ENCODE results near the gene IL17RE. TPM values are rescaled to one million over a fixed set of nuclear protein-coding genes. Genes with fewer than 3 reads are reported as not detected.

The IL17RE gene
- total RNA-seq, 1 donor from 2014 or later = 1.0 TPM

Other genes with a start within 250 kb of the IL17RE start
- 0.50 TPM in 1 of 2 replicates, not detected in the other for gene CPNE9, start 199.0 kb upstream of the IL17RE start, total RNA-seq
- 34.2 and 35.8 TPM in 2 replicates for gene BRPF1, start 171.1 kb upstream of the IL17RE start, total RNA-seq
- gene OGG1, start 152.9 kb upstream of the IL17RE start, total RNA-seq = 33.0 and 38.4 TPM in 2 replicates
- 113 and 116 TPM in 2 replicates for gene CAMK1, start 132.9 kb upstream of the IL17RE start, total RNA-seq
- gene TADA3, start 110.4 kb upstream of the IL17RE start, total RNA-seq = 86.6 and 89.2 TPM in 2 replicates
- gene ARPC4, start 109.8 kb upstream of the IL17RE start, total RNA-seq = 253 and 268 TPM in 2 replicates
- 51.0 and 56.5 TPM in 2 replicates for gene TTLL3, start 92.6 kb upstream of the IL17RE start, total RNA-seq
- gene RPUSD3, start 58.8 kb upstream of the IL17RE start, total RNA-seq = 70.0 and 71.1 TPM in 2 replicates
- not detected in 2 replicates for gene CIDEC, start 22.6 kb upstream of the IL17RE start, total RNA-seq
- gene JAGN1, start 12.2 kb upstream of the IL17RE start, total RNA-seq = 31.7 and 33.3 TPM in 2 replicates
- 0.27 and 0.48 TPM in 2 replicates for gene IL17RC, start 14.2 kb downstream of the IL17RE start, total RNA-seq
- 22.9 and 24.0 TPM in 2 replicates for gene CRELD1, start 31.0 kb downstream of the IL17RE start, total RNA-seq
- gene PRRT3, start 49.6 kb downstream of the IL17RE start, total RNA-seq = 10.7 and 11.3 TPM in 2 replicates
- 35.9 and 43.5 TPM in 2 replicates for gene EMC3, start 84.0 kb downstream of the IL17RE start, total RNA-seq
- 54.4 and 55.1 TPM in 2 replicates for gene FANCD2, start 123.6 kb downstream of the IL17RE start, total RNA-seq
- gene FANCD2OS, start 205.4 kb downstream of the IL17RE start, total RNA-seq = not detected in 2 replicates
- gene BRK1, start 212.8 kb downstream of the IL17RE start, total RNA-seq = 94.4 and 100 TPM in 2 replicates
- gene VHL, start 238.9 kb downstream of the IL17RE start, total RNA-seq = 54.0 and 54.9 TPM in 2 replicates

Data from activated T-helper 2 cell treated with anti-CD3 and anti-CD28 coated beads, Interferon-gamma antibody, Interleukin-2, Interleukin-4, amounts not matched to agents 10 μg/mL and 5 μg/mL and 100 μg/mL, durations not matched to agents 14 hours and 24 hours and 36 hours (primary cell).